HG02884 (cell line): ENCODE measurements around the gene RNF213.
"Not testable (repeated sequence)": the region's sequence is repeated elsewhere in the genome, so short reads cannot be mapped to it uniquely, and the experiment has no call there.

ENCODE experiments used
- ATAC-seq: cut with Tn5 transposase; IDR thresholded peaks from one replicate; pipeline ENCODE4 v1.9.1; 2021; ENCODE audit warnings: mild to moderate bottlenecking, moderate library complexity; ENCODE audit not compliant: unreplicated experiment

The RNF213 gene

GRCh38 chr17:80291691-80292487, 31.2 kb downstream of the RNF213 start:
- ATAC-seq, result no peak

DNA sequence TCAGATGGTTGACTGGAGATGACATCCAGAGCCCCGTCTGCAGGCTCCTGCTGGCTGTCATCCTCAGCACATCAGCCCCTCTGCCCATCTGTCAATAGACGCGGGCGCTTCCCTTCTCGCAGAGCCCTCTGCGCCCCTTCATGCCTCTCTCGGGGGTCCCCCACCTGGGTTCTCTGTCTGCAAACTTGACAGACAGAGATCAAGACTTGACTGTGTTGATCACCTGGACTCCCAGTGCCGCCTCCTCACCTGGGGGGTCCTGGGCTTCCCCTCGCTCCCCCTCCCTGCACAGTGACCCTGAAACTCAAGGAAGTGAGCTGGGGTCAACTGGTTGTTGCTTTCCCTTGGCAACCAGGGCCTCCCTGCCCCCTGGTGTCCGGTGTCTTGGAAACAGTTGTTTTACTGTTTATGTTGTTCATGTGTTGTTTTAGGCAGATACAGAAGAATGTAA, 31.9 kb downstream of the RNF213 start:
- no peak for ATAC-seq

GRCh38 chr17:80294210-80294609, 33.6 kb downstream of the RNF213 start:
- no peak for ATAC-seq

DNA sequence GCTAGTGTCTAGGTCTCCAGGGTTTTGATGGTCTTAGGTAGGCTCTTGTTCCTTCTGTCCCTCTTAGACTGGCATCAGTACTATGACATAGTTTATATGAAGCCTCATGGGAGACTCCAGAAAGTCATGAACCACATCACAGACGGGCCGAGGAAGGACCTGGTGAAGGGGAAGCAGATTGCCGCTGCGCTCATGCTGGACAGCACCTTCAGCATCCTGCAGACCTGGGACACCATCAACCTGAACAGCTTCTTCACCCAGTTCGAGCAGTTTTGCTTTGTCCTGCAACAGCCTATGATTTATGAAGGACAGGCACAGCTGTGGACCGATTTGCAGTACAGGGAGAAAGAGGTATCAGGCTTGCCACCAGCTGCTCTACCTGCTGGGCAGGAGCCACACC, 34.0 kb downstream of the RNF213 start:
- ATAC-seq, result no peak

DNA sequence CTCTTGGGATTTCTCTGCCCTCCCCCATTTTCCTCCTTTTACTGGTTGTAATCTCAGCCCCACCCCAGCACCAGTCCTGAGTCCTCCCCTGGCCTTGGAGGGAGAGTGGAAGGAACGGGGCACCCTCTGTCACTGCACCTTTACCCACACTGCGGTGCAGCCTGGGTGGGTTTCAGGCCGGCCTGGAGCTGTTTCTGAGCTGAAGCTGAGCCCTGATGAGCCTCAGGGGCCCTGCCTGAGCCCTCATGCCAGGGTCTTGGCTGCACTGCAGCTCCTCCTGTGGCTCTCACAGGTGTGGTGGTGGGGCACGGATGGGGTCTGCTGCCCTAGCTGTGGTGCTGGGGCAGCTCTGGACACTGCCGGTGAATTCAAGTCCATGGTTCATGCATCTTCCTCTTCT, 34.5 kb downstream of the RNF213 start:
- no peak for ATAC-seq

GRCh38 chr17:80295559-80295958, 34.9 kb downstream of the RNF213 start:
- ATAC-seq, result no peak

DNA sequence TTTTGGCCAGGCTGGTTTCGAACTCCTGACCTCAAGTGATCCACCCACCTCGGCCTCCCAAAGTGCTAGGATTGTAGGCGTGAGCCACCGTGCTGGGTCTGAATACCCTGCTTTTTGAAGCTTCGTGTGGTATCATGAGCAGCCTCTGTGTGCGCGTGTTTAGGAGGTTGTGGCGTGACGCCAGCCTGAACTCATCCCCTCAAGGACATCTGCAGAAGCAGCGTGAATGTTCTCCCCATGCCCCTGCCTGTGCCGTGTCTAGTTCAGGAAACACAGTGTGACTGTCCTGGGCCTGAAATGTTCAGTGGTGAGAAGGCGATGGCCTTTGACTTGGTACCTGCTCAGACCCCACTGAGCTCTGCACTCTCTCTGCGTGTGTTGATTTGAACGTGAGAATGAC, 35.6 kb downstream of the RNF213 start:
- ATAC-seq, result no peak

DNA sequence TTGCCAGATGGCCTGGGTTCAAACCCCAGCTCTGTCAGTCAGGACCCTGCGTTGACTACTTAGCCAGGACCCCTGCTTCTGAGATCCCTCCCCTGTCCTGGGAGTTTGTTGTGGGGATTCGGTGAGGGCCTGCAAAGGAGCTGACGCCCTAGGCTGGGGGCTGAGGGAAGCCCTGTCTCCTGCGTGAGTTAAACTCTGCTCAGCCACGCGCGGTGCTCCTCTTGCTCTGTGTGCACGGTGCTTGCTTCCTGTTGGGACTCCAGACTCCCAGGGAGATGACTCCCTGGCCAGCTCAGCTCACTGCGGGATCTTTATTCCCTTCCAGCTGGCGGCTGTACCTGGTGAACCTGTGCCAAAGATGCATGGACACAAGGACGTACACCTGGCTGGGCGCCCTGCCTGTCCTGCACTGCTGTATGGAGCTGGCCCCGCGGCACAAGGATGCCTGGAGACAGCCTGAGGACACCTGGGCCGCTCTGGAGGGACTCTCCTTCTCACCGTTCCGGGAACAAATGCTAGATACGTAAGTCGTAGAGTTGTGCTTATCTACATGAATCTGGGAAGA, 37.4 kb downstream of the RNF213 start:
- no peak for ATAC-seq

DNA sequence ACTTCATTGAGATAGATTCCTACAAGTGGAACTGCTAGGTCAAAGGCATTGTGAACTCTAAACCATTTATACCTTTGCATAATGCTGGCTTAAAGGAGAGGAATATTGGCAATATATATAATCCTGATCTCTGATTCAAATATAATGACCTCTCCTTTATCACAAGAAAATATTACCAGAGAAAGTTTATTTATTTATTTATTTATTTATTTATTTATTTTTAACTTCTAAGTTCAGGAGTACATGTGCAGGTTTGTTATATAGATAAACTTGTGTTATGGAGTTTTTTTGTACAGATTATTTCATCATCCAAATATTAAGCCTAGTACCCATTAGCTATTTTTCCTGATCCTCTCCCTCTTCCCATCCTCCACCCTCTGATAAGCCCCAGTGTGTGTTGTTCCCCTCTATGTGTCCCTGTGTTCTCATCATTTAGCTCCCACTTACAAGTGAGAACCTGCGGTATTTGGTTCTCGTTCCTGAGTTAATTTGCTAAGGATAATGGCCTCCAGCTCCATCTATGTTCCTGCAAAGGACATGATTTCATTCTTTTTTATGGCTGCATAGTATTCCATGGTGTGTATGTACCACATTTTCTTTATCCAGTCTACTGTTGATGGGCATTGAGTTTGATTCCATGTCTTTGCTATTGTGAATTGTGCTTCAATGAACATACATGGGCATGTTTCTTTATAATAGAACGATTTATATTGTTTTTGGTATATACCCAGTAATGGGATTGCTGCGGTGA, 38.9 kb downstream of the RNF213 start:
- ATAC-seq, result not testable (repeated sequence)

- ATAC-seq, result not testable (repeated sequence)
These were observed 40.1 kb downstream of the RNF213 start for GRCh38 chr17:80300756-80301155.

GRCh38 chr17:80303824-80304223, 43.2 kb downstream of the RNF213 start:
- no peak for ATAC-seq

DNA sequence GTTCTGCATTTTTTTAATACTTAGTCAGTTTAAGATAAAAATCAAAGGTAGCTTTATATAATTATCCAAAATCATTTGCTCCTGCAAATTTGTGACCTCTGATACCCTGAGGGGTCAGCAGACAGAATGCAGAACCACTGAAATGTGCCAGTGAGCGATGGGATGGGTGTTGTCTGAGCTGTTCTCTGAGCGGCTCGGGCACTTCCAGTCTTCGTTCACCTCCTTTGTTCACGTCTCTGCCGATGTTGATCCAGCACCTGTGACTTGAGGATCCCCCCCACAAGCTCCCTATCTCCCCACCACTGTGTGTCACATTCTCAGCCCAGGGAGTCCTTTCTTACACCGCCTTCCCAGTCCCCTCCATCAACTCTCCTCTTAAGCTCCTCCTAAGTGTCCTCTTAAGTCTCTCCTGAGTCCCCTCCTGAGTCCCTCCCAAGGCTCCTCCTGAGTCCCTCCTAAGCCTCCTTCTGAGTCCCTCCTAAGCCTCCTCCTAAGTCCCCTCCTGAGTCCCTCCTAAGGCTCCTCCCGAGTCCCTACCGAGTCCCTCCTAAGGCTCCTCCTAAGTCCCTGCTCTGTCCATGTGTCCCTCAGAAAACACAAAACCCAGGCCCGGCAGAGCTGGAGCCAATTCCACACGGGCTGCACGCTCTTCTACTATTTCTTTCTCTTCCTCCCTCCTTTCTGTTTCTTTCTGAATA, 47.5 kb downstream of the RNF213 start:
- ATAC-seq, result no peak

- ATAC-seq, result no peak
These were observed 48.3 kb downstream of the RNF213 start for GRCh38 chr17:80308692-80309517.

DNA sequence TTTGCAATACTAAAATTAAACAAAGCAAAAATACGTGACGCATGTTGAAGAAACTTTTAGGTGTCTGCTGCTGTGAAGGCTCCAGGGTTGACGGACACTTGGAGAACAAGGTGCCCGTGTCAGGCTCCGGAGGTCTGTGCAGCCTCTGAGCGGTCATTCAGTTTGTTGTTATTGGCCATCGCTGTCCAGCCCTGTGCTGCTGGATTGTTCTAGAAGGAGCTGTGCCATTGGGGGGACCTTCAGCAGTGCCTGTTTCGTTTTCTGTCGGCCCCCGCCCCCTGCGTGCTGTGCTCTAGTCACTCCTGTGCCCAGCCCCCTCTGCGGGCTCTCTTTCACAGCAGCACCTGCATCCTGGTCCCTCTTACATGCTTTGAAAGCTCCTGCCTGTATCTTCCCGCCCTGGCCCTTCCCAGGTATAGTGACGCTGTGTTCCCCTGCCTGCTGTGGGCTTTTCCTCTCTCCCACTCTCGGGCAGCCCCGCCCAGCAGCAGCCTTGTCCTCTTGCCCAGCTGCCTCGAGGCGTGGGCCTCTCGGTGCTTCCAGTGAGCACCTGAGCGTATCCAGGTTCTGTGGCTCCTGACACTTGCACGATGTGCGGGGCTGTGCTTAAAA, 50.7 kb downstream of the RNF213 start:
- no peak for ATAC-seq

GRCh38 chr17:80312621-80313135, 52.0 kb downstream of the RNF213 start:
- ATAC-seq, result no peak

DNA sequence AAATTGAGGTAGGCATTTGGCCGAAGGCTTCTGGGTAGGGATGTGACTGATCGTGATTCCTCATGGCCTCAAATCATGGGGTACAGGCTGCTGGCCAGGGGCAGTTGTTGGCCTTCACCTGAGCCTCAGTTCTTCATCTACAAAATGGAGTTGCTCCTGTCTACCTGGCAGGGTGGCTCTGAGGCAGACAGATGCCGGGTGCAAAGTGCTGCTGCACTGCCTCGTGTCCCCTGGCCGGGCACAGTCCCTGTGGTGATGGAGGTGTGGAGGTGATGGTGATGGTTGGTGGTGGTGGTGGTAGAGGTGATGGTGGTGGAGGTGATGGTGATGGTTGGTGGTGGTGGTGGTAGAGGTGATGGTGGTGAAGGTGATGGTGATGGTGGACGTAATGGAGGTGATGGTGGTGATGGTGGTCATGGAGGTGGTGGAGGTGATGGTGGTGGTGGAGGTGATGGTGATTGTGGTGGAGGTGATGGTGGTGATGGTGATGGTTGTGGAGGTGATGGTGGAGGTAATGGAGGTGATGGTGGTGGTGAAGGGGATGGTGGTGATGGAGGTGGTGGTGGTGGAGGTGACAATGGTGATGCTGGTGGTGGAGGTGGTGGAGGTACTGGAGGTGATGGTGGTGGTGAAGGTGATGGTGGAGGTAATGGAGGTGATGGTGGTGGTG, 52.6 kb downstream of the RNF213 start:
- ATAC-seq, result no peak

- not testable (repeated sequence) for ATAC-seq
These were observed 53.3 kb downstream of the RNF213 start for GRCh38 chr17:80313946-80314345.

- no peak for ATAC-seq
These were observed 55.0 kb downstream of the RNF213 start for GRCh38 chr17:80315517-80316182.

- ATAC-seq, result no peak
These were observed 55.8 kb downstream of the RNF213 start for GRCh38 chr17:80316431-80316830.
